ENCODE results near the gene PDIA5. TPM values are rescaled to one million over a fixed set of nuclear protein-coding genes. Genes with fewer than 3 reads are reported as not detected.

Gene PDIA5
- total and polyA plus RNA-seq, 2 of the 4 experiments (the other 2 are of a cell fraction) = 19.4 to 42.0 TPM

GRCh38 chr3:123076496-123077418 is 9.9 kb downstream of the PDIA5 start:
- no peaks in the 10 kb centered on the region for H3K9me3 ChIP-seq (ENCODE audit: control insufficient read depth, insufficient read depth, low read length)
- peaks cover 5% of the 10 kb centered on the region for H3K27me3 ChIP-seq (ENCODE audit: control insufficient read depth, insufficient read depth, low read length)
- H4K20me1 ChIP-seq (ENCODE audit: insufficient read depth, low read length) = peaks cover 87% of the 10 kb centered on the region
- WGBS, 2 experiments (ENCODE audit: extremely low coverage in 2 of 2, insufficient read length in 1 of 2) = 100% methylated on average over 1 of the region's 6 CpGs; no CpG with 5 or more reads in 1 of the 2 experiments
- no peak overlapping the region for H3K4ac ChIP-seq (ENCODE audit: low read depth, low read length)
- H2BK15ac ChIP-seq (ENCODE audit: low read depth, low read length) = no peak overlapping the region
- H3K18ac ChIP-seq (ENCODE audit: low read depth, low read length) = no peak overlapping the region
- no peak overlapping the region for H4K8ac ChIP-seq (ENCODE audit: low read depth in 2 of 2, low read length in 2 of 2)
- BruUV-seq (replicated peaks) = no TSS peak
- H2AFZ ChIP-seq (replicated peaks; ENCODE audit: low read length, poor library complexity) = no peak overlapping the region
- H2BK5ac ChIP-seq (ENCODE audit: low read depth, low read length, poor library complexity, severe bottlenecking) = no peak overlapping the region
- H3K56ac ChIP-seq (ENCODE audit: extremely low read depth, insufficient read depth, low read length) = no peak overlapping the region
- in situ Hi-C loops (cut with MboI; ENCODE audit: low sequenced_read_pairs) (no loop called here), intact Hi-C loops (cut with micrococcal nuclease) (no loop called here), dilution Hi-C loops (cut with HindIII; ENCODE audit: low sequenced_read_pairs, unreplicated experiment) (no loop called here)
- CTCF ChIA-PET = interaction anchor here (0.6 kb wide), 1 partner anchor 56 kb away, joined by 3 read pairs; no protein-coding TSS in a partner anchor
- H3K14ac ChIP-seq (replicated peaks; ENCODE audit: low read depth, low read length) = no peak overlapping the region
- peaks cover 17% of the 10 kb centered on the region; the same call in 1 of the 2 replicates for H3K9me1 ChIP-seq (ENCODE audit: insufficient read depth, low read length)
- H2BK20ac ChIP-seq (ENCODE audit: low read depth, low read length) = no peak overlapping the region
- H3K4me2 ChIP-seq (ENCODE audit: low read depth, low read length) = no peak overlapping the region
- DNase-seq = no peak
- POLR2A ChIA-PET (ENCODE audit: unreplicated experiment) = no interaction called here
- no peak overlapping the region for H4K91ac ChIP-seq (ENCODE audit: insufficient read depth, low read depth, low read length)
- peaks cover 7% of the 10 kb centered on the region for H3K4me1 ChIP-seq (ENCODE audit: control insufficient read depth, insufficient read depth, low read length)
- H3K36me3 ChIP-seq (ENCODE audit: control insufficient read depth, insufficient read depth, low read length) = no peaks in the 10 kb centered on the region
- no peak overlapping the region for H3K4me3 ChIP-seq (ENCODE audit: insufficient read depth, low read depth, low read length)
- H3K23ac ChIP-seq (ENCODE audit: low read depth, low read length) = no peak overlapping the region
- H2BK120ac ChIP-seq (ENCODE audit: low read depth, low read length) = no peak overlapping the region
- peaks cover 34 to 74% of the 10 kb centered on the region in 2 experiments for H3K79me1 ChIP-seq (ENCODE audit: low read depth in 1 of 2, low read length in 2 of 2)
- no peak overlapping the region for H3K9ac ChIP-seq (ENCODE audit: low read depth, low read length)
- no peak overlapping the region for H4K5ac ChIP-seq (ENCODE audit: low read depth, low read length)
- H2AK5ac ChIP-seq (ENCODE audit: low read depth, low read length) = no peak overlapping the region
- no peak for ATAC-seq (ENCODE audit: low read depth)
- no peak overlapping the region for H2AK9ac ChIP-seq (replicated peaks; ENCODE audit: low read depth, low read length, poor library complexity)
- TF ChIP-seq ELK1 (IDR thresholded peaks at IDR 0.05; ENCODE audit: borderline replicate concordance, low read depth, low read length) = no peak
- TF ChIP-seq CEBPB (IDR thresholded peaks at IDR 0.05; ENCODE audit: low read depth, low read length) = no peak
- TF ChIP-seq MAFK (IDR thresholded peaks at IDR 0.05; ENCODE audit: low read depth, low read length) = no peak
- TF ChIP-seq NFE2L2 (IDR thresholded peaks at IDR 0.05; ENCODE audit: low read depth, low read length) = no peak
- no peak for TF ChIP-seq FOS (IDR thresholded peaks at IDR 0.05; ENCODE audit: low read depth, low read length)
- no peak for TF ChIP-seq RCOR1 (IDR thresholded peaks at IDR 0.05; ENCODE audit: insufficient replicate concordance, low read length)
- no peak for TF ChIP-seq POLR2A (IDR thresholded peaks at IDR 0.05; ENCODE audit: low read depth, low read length)
- TF ChIP-seq RFX5 (IDR thresholded peaks at IDR 0.05; ENCODE audit: low read depth, low read length) = no peak
- TF ChIP-seq BHLHE40 (IDR thresholded peaks at IDR 0.05; ENCODE audit: low read depth, low read length) = no peak
- TF ChIP-seq CTCF (conservative IDR thresholded peaks at IDR 0.05; ENCODE audit: low read depth, low read length) = no peak
- H3K27ac ChIP-seq (ENCODE audit: insufficient read depth, low read length) = no peak overlapping the region
